Gastrocnemius medialis (tissue), 4 donors: Measurements from ENCODE around the gene CHGA. TPM values are rescaled to one million over a fixed set of nuclear protein-coding genes. Genes with fewer than 3 reads are reported as not detected.

ENCODE experiments used
- ATAC-seq, 2 donors: fragments of 150-250 bp; one replicate each; pipeline ENCODE4 v1.9.1; 2016
- DNase-seq, 2 donors: peaks; one replicate each; pipeline ENCODE4 v3.0.0-alpha.2; 2019
- H3K27ac ChIP-seq, 4 donors: fragments of 200-600 bp; sonication (generic); 1 replicate in 1 of 4; 2 replicates in 3 of 4; pipeline ENCODE4 v1.5.1; 2016 to 2018; ENCODE audit warnings: mild to moderate bottlenecking in 2 of 4, moderate library complexity in 1 of 4
- H3K27me3 ChIP-seq, 3 donors: fragments of 200-600 bp; sonication (generic) in 2 of 3; 1 replicate in 1 of 3; 2 replicates in 2 of 3; pipeline versions ENCODE4 v1.5.1 to v1.6.0; 2016 to 2019; ENCODE audit warnings: mild to moderate bottlenecking in 1 of 3, moderate library complexity in 1 of 3
- H3K36me3 ChIP-seq, 2 donors: fragments of 200-600 bp; sonication (generic) in 1 of 2; one replicate each; pipeline ENCODE4 v1.5.1; 2017 to 2018
- H3K4me1 ChIP-seq, 2 donors: fragments of 200-600 bp; sonication (generic) in 1 of 2; one replicate each; pipeline ENCODE4 v1.5.1; 2016 to 2017; ENCODE audit warnings: mild to moderate bottlenecking in 2 of 2
- H3K4me3 ChIP-seq, 4 donors: fragments of 200-600 bp; sonication (generic) in 3 of 4; 1 replicate in 1 of 4; 2 replicates in 3 of 4; pipeline ENCODE4 v1.5.1; 2016 to 2019; ENCODE audit warnings: mild to moderate bottlenecking in 2 of 4
- H3K9me3 ChIP-seq, 3 donors: fragments of 200-600 bp; sonication (generic) in 2 of 3; 1 replicate in 1 of 3; 2 replicates in 2 of 3; pipeline ENCODE4 v1.5.1; 2016 to 2019
- POLR2A ChIP-seq, 2 donors: fragments of 450-650 bp; IDR thresholded peaks; one replicate each; pipeline ENCODE4 v1.6.1; 2017; ENCODE audit warnings: antibody characterized with exemption in 2 of 2, mild to moderate bottlenecking in 2 of 2, moderate library complexity in 2 of 2
- in situ Hi-C, 4 donors: fragments of 200-750 bp; cut with MboI; loops; one replicate each; pipeline versions ENCODE4 v1.15.0 to v1.8.0; 2017; ENCODE audit warnings: low sequenced_read_pairs in 4 of 4
- intact Hi-C: fragments of 100-400 bp; cut with DNase I; formaldehyde crosslinking; loops from one replicate; pipeline ENCODE4 v1.15.1; 2023; ENCODE audit warnings: low total_unique reads
- total RNA-seq, 4 donors: library from RNA; depleted of rRNA; stranded (reverse); fragments of >200 nt; gene quantifications; one replicate each; pipeline versions ENCODE4 v1.1.0 to v1.2.3, GENCODE V29; 2016
- TF ChIP-seq, protein P1 (sequence below), 5 experiments: fragments of 450-650 bp in 3 of 5; fragments of 200-600 bp in 2 of 5; sonication (generic) in 2 of 5; IDR thresholded peaks in 4 of 5; conservative IDR thresholded peaks in 1 of 5; 1 replicate in 4 of 5; 2 replicates in 1 of 5; pipeline ENCODE4 v1.5.1; 2016 to 2019; ENCODE audit warnings: antibody characterized with exemption in 5 of 5, mild to moderate bottlenecking in 3 of 5, moderate library complexity in 3 of 5

Gene CHGA
- total RNA-seq, 4 donors from 2014 or later, result 0.22 to 0.25 TPM; not detected in 2

DNA sequence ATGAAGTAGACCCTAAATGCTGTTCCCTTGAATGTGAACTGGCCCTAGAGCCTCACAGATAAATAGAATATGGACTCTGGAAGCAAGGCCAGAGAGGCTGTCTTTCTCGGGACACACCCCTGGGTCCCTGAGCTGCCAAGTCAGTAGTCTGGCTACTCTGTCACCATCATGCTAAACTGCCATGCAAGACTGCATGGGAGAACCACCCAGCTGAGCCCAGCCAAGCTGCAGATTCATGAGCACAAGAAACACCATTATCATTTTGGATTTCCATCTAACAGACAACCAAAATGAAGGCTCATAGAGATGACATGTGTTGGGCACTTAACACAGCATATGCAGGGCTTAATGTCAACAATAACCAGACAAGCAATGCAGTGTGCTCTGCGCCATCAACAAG lies 53.3 kb downstream of the CHGA start:
- intact Hi-C loops (no loop called here), in situ Hi-C loops (no loop called here)
- H3K4me1 ChIP-seq, result no peaks in the 10 kb centered on the region
- no peak for ATAC-seq
- H3K9me3 ChIP-seq, result peaks cover 0 to 6% (median 0%) of the 10 kb centered on the region in 3 donors
- peaks cover 0 to 5% of the 10 kb centered on the region in 2 donors for H3K36me3 ChIP-seq
- TF ChIP-seq, protein P1, sequence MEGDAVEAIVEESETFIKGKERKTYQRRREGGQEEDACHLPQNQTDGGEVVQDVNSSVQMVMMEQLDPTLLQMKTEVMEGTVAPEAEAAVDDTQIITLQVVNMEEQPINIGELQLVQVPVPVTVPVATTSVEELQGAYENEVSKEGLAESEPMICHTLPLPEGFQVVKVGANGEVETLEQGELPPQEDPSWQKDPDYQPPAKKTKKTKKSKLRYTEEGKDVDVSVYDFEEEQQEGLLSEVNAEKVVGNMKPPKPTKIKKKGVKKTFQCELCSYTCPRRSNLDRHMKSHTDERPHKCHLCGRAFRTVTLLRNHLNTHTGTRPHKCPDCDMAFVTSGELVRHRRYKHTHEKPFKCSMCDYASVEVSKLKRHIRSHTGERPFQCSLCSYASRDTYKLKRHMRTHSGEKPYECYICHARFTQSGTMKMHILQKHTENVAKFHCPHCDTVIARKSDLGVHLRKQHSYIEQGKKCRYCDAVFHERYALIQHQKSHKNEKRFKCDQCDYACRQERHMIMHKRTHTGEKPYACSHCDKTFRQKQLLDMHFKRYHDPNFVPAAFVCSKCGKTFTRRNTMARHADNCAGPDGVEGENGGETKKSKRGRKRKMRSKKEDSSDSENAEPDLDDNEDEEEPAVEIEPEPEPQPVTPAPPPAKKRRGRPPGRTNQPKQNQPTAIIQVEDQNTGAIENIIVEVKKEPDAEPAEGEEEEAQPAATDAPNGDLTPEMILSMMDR (IDR thresholded peaks at IDR 0.05 in 4 of 5, conservative IDR thresholded peaks at IDR 0.05 in 1 of 5), result no peak
- no peak for TF ChIP-seq POLR2A (IDR thresholded peaks at IDR 0.05)
- H3K27ac ChIP-seq, result no peak overlapping the region
- no peaks in the 10 kb centered on the region for H3K27me3 ChIP-seq
- DNase-seq, result no peak
- H3K4me3 ChIP-seq, result no peak overlapping the region

GRCh38 chr14:92978229-92979021 lies 55.5 kb downstream of the CHGA start:
- ATAC-seq (no peak), DNase-seq (no peak)
- Histone ChIP-seq H3K4me3 (no peak overlapping the region), H3K27ac (no peak overlapping the region), H3K27me3 (no peaks in the 10 kb centered on the region), H3K36me3 (peaks cover 0 to 5% of the 10 kb centered on the region in 2 donors), H3K9me3 (peaks cover 0 to 6% (median 0%) of the 10 kb centered on the region in 3 donors), H3K4me1 (no peaks in the 10 kb centered on the region)
- in situ Hi-C loops (no loop called here), intact Hi-C loops (no loop called here)
- TF ChIP-seq, protein P1 (IDR thresholded peaks at IDR 0.05 in 4 of 5, conservative IDR thresholded peaks at IDR 0.05 in 1 of 5), result no peak

DNA sequence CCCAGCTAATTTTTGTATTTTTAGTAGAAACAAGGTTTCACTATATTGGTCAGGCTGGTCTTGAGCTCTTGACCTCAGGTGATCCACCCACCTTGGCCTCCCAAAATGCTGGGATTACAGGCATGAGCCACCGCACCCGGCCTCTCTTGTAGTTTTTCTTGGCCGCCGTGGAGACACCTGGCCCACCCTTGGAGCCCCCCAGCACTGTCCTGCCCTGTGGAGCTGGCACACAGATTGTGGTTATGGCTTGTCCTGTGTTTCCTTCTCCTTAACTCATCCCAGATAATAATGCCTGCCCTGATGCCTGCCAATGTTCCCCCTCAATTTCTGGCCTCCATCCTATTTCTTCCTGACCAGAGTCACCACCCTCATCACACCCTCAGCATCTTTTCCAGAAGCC lies 57.9 kb downstream of the CHGA start:
- TF ChIP-seq, protein P1 (IDR thresholded peaks at IDR 0.05 in 4 of 5, conservative IDR thresholded peaks at IDR 0.05 in 1 of 5), result no peak
- no peak for TF ChIP-seq POLR2A (IDR thresholded peaks at IDR 0.05)

DNA sequence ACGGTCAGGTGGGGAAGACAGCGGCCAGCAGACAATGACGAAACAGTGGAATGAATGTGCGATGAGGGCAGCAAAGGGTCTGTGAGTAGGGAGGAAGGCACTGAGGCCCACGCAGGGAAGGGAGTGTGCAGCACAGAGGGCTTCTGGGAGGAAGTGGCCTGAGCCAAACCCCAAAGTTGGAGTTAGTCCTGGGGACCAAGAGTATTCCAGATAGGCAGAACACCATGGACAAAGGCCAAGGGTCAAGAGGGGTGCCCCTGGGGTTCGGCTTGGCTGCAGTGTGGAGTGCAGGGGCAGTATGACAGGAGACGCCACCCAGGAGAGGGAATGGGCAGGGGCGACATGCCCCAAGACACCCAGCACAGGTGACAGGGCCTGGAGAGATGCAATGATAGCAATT lies 58.8 kb downstream of the CHGA start:
- no peak overlapping the region for H3K27ac ChIP-seq
- no peak overlapping the region for H3K4me3 ChIP-seq
- intact Hi-C loops, result no loop called here
- peaks cover 0 to 6% (median 0%) of the 10 kb centered on the region in 3 donors for H3K9me3 ChIP-seq
- H3K27me3 ChIP-seq, result no peaks in the 10 kb centered on the region
- no peak for ATAC-seq
- peaks cover 0 to 5% of the 10 kb centered on the region in 2 donors for H3K36me3 ChIP-seq
- DNase-seq, result no peak
- TF ChIP-seq POLR2A (IDR thresholded peaks at IDR 0.05), result no peak
- TF ChIP-seq, protein P1 (IDR thresholded peaks at IDR 0.05 in 4 of 5, conservative IDR thresholded peaks at IDR 0.05 in 1 of 5), result no peak
- in situ Hi-C loops, result no loop called here
- peaks cover 4 to 8% of the 10 kb centered on the region in 2 donors for H3K4me1 ChIP-seq

More for the DNA sequence above, 57.9 kb downstream of the CHGA start:
- in situ Hi-C loops, result no loop called here
- Histone ChIP-seq H3K27me3 (no peaks in the 10 kb centered on the region), H3K27ac (no peak overlapping the region), H3K36me3 (peaks cover 0 to 5% of the 10 kb centered on the region in 2 donors), H3K4me3 (no peak overlapping the region), H3K9me3 (peaks cover 0 to 6% (median 0%) of the 10 kb centered on the region in 3 donors), H3K4me1 (no peaks in the 10 kb centered on the region)
- DNase-seq (no peak), ATAC-seq (no peak)
- intact Hi-C loops, result no loop called here
